NCI-H146 (cell line): ENCODE results near the gene HHIPL1.

ENCODE experiments used
- DNase-seq: peaks from one replicate; lab custom pipeline; 2025; lab: John Stamatoyannopoulos, UW

Gene HHIPL1

GRCh38 chr14:99690636-99691035, 45.7 kb downstream of the HHIPL1 start:
- DNase-seq, result no peak

GRCh38 chr14:99691111-99691885, 46.4 kb downstream of the HHIPL1 start:
- DNase-seq, result no peak

GRCh38 chr14:99693918-99694317, 49.0 kb downstream of the HHIPL1 start:
- DNase-seq, result no peak

GRCh38 chr14:99696929-99697328, 52.0 kb downstream of the HHIPL1 start:
- no peak for DNase-seq

DNA sequence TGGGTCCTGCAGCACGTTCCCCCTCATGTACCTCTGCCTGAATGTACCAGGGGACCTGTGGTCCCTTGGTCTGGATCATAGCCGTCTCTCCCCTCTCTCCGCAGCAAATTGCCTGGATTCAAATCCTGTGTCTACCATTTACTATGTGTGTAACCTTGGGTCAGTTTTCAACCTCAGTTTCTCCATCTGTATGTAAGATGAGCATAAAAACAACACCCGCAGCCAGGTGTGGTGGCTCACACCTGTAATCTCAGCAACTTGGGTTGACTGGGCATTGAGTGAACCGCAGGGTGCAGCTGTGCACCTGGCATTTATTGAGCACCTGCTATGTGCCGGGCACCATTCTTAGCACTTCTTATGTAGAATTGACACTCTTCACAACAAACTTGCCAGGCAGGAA, 53.3 kb downstream of the HHIPL1 start:
- DNase-seq, result no peak

- DNase-seq, result no peak
These were observed 53.7 kb downstream of the HHIPL1 start for GRCh38 chr14:99698642-99699041.

- DNase-seq, result no peak
These were observed 54.3 kb downstream of the HHIPL1 start for GRCh38 chr14:99699085-99699760.

GRCh38 chr14:99699861-99700260, 54.9 kb downstream of the HHIPL1 start:
- DNase-seq, result no peak

DNA sequence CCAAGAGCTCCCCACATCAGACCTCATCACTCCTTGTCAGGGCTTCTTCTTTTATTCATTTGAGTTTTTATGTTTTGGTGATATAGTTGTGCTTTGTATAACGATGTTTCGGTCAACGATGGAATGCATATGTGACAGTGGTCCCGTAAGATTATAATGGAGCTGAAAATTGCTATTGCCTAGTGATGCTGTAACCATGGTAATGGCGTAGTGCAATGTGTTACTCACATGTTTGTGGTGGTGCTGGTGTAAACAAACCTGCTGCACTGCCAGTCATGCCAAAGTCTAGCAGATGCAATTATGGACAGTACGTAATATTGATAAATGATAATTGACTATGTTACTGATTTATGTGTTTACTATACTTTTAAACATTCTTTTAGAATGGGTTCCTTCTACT, 55.5 kb downstream of the HHIPL1 start:
- DNase-seq, result no peak

DNA sequence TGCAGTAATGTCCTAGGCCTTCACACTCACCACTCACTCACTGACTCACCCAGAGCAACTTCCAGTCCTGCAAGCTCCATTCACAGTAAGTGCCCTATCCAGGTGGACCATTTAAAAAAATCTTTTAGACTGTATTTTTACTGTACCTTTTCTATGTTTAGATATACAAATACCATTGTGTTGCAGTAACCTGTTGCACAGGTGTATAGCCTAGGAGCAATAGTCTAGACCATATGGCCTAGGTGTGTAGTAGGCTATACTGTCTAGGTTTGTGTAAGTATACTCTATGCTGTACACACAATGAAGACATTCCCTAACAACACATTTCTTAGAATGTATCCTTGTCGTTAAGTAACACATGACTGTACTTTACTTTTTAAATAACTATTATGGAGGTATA, 56.3 kb downstream of the HHIPL1 start:
- DNase-seq, result no peak

- no peak for DNase-seq
These were observed 57.2 kb downstream of the HHIPL1 start for GRCh38 chr14:99702115-99702514.

- DNase-seq, result no peak
These were observed 58.5 kb downstream of the HHIPL1 start for GRCh38 chr14:99703381-99703780.

DNA sequence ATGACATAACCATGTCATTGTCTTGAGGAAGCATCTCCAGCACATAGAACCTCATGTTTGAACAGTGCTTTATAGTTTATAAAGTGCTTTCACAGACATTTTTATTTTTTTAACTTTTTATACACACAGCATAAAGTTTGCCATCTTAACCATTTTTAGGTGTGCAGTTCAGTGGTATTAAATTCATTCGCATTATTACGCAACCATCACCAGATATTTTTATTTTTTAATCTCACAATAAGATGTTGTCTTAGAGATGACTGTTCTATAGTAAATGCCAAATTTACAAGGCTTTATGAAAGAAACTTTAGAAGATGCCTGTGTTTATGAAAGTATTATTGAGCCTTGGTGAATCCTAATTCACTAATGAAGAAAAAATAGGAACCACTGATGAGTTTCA, 59.1 kb downstream of the HHIPL1 start:
- no peak for DNase-seq

- no peak for DNase-seq
These were observed 61.4 kb downstream of the HHIPL1 start for GRCh38 chr14:99706107-99706900.

DNA sequence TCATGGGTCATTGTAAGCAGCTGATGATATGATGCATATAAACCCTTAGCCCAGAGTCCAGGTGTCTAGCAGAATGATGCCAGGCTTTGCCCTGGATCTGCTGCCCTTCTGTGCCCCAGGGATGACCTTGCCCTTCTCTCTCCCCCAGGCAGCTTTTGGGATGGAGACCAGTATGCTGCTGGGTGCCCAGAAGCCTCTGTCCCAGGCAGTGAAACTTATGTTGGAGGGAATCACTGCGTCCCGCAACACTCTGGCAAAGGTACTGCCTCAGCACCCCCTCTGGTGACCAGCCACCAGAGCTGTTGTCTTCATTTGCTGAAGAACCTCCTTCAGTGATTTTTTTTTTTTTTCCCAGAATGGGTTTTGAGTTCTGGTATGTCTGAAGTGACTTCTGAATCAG, 62.5 kb downstream of the HHIPL1 start:
- no peak for DNase-seq

DNA sequence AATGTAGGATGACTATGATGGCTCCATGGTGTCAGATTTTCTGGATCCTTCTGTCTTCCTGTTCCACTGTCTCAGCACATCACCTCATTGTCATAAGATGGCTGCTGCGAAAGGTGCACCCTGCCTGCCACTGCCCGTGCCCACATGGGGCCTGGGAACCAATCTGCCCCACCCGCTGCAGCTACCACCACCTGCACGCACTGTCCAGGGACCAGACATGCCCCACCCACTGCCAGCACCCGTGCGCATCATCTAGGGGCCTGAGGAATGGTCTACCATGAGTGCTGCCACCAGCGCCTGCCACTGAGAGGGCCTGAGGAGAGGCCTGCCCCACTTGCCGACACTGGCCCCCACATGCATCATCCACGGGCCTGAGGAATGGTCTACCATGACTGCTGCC, 63.0 kb downstream of the HHIPL1 start:
- no peak for DNase-seq

DNA sequence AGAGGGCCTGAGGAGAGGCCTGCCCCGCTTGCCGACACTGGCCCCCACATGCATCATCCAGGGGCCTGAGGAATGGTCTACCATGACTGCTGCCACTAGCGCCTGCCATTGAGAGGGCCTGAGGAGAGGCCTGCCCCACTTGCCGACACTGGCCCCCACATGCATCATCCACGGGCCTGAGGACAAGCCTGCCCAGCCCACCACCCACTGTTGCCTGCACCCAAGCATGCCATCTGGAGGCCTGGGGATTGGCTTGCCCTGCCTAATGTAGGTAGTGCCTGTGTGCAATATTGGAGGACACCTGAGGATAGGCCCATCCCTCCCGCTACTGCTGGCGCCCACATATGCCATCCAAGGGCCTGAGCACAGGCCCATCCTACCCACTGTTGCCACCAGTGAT, 63.5 kb downstream of the HHIPL1 start:
- DNase-seq, result no peak

- no peak for DNase-seq
These were observed 69.0 kb downstream of the HHIPL1 start for GRCh38 chr14:99713972-99714371.

GRCh38 chr14:99715266-99716000, 70.5 kb downstream of the HHIPL1 start:
- DNase-seq, result no peak

DNA sequence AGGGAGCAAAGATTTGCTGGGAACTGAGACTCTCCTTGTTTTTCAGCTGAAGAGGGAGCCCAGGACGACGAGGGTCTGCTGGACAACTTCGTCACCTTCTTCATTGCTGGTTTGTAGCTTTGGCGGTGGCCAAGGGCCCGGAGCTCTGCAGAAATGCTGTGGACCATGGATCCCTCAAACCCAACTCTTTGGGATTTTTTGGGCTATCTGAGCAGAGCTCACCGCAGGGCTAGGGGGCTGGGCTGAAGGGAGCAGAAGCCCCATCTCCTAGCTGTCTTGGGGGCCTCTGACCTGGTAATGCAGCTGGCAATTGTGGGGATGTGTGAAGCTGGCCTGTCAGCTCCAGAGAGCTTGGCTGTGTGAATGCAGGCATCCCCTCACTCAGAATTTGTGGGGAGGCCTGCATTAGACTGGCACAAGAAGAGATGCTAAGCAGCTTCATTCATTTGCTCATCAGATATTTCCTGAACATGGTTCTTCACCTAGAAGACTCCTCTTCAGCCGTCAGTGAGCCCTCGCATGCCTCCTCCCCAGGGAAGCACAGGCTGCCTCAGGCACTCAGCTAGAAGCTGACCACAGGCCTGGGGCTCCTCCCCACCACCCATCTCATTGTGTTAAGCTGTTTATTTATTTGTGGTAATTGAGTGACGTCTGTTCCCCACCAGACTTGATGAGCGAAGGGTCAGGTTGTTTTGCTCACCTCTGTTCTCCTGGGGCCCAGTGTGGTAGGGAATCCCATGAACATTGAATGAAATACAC, 71.3 kb downstream of the HHIPL1 start:
- DNase-seq, result no peak
